HG02840 (cell line): ENCODE measurements around the gene PTPN22.
A peak's percentile ranks its signal among the peaks of the same experiment; 100 is the strongest.

Experiments used
- ATAC-seq: cut with Tn5 transposase; IDR thresholded peaks from one replicate; pipeline ENCODE4 v1.9.1; 2021; ENCODE audit warnings: mild to moderate bottlenecking, moderate library complexity, moderate number of reproducible peaks; ENCODE audit not compliant: unreplicated experiment, low FRiP score

Gene PTPN22

DNA sequence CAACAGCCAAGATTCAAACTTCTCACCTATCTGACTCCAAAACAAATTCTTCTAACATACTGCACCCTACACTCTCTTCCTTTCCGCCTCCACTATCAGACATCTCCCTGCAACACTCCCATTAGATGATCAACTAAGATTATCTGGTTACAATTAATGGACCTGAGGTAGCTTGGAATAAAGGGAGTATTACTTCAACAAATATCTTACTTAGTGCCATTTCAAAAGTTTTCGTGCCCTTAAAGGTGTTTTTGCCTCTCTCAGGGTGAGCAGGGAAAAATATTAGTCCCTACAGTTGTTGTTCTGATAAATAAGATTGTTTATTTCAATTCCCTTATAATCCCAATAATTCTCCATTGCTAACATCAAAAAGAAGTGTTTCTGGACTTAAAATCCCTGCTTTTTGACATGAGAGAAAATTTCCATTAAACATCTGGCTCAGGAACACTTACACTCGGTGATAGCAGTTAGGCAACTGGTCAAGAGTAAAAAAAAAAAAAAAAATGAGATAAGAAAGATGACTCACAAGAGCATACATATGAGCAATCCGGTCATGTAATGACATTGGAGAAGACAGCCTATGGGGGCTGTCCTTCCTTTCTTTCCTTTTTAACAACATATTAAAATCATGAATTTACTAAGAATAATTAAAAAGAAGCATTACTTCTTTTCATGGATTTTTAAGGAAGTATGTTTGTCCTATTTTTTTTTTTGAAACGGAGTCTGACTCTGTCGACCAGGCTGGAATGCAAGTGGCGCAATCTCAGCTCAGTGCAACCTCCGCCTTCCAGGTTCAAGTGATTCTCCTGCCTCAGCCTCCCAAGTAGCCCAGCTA is 66.9 kb downstream of the PTPN22 start:
- no peak for ATAC-seq

DNA sequence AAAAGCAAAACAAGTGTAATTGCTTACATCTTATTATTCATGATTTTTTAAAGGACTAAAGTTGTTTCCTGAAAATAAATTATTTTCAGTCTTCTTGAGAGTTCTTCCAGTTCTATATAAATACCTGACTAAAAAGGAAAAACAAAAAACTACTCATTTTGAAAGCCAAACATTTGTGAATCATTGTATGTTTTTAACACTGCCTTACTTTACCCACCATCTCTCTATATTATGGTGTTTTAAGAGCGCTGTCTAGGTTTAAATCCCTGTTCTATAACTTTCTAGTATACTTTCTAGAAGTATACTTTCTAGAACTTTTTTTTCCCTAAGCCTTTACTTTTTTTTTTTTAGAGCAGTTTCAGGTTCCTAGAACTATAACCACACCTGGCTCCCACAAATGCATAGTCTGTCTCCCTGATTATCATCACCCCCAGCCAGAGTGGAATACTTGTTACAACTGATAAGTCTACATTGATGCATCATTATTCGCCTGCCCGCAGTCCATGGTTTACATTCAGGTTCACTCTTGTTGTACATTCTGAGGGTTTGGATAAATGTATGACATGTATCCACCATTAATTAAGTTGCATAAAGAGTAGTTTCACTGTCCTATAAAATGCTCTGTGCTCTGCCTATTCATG is 69.0 kb downstream of the PTPN22 start:
- ATAC-seq = no peak

DNA sequence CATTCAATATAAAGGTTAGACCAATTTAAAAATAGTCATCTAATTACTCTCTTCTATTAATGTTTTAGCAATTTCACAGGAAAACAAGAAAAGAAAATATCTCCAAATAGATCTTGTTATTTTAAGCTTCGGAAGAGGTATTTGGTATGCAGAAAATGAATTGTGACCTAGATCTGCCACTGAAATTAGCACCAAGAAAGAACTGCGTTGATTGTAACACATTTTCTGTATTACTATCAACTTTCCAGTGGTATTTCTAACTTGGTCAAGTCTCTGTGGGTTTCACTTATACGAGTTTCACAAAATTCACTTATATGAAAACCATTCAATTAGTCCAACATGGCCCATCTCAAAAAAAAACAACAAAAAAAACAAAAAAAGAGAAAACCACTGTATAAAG is 71.0 kb downstream of the PTPN22 start:
- ATAC-seq = no peak

DNA sequence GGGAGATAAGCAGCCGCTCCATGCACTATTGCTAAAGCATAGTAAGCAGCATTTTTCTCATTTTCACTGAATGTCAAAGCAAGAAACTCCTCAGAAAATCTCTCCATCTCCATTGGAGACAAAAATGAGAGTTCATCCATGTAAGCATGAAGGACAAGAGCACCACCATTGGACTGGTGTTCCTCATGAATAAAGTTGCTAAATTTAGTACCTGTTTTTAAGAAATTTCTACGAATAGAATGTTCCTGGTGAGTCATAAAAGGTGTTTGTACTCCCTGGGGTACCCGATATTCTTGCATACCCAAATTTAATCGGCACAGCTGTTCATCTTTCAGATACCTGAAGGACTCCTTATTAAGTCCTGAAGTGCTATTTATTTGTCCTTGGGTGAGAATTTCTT is 74.0 kb downstream of the PTPN22 start:
- ATAC-seq = no peak

DNA sequence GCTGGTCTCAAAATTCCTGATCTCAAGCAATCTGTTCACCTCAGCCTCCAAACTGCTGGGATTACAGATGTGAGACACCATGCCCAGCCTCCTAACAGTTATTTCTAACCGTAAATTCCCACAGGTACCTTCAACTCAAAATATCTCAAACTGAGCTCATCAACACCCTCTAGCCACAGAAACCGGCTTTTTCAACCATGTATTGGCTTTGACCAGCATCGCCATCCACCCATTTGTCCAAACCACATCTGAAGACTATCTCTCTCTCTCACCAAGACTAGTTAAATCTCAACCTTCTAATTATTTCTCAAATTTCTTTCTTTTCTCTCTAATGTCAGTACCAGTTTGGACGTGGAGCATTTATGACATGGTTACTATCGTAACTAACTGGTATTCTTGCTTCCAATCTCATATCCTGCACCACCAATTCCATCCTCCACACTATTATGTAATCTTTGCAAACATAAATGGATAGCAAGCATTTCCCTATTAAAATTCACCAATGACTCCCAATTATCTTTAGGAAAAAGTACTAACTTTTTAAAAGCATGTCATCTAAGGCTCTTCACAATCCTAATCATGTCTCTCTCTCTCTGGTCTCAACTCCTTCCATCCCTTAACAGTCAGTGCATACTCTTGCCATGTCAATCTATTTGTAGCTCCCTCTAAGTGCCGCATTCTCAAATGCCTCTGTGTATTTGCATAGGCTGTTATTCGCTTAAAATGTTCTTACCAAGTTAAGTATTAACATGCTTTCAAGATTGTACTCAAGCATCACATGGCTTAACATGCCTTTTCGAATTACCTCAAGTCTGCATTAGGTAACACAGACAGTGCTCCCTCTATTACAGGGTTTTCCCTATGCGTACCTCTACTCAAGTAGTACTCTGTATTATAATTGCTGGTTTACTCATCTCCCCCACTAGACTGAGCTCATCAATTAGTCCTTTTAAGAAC is 77.4 kb downstream of the PTPN22 start:
- peak; percentile 88 for ATAC-seq

DNA sequence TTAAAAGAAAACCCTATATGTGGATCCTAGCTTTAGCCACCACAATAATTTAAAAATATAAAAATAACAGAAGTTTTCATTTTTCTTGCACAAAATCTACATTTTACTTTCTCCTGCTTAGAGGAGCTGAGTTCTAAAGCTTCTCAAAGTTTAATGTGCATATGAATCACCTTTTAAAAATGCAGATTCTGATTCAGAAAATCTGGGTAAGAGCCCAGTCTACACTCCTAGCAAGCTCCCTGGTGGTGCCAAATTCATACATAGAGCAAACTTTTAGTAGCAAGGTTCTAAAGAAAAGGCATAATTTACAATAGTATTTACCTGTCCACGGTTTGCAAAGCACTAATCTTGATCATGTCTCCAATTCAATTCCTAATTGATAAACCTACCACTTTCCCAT is 78.5 kb downstream of the PTPN22 start:
- no peak for ATAC-seq

DNA sequence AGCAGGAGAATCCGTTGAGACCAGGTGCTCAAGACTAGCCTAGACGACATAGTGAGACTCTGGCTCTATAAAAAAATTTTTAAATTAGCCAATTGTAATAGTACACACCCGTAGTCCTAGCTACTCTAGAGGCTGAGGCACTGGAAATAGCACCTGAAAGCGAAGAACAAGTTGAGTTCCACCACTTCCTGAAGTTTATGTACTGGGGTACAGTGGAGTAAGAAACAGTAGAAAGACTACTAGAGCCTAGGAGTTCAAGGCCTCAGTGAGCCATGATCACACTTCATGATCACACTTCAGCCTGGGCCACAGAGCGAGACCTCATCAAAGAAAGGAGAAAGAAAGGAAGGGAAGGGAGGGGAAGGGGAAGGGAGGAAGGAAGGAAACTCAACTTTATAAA is 79.0 kb downstream of the PTPN22 start:
- ATAC-seq = no peak

DNA sequence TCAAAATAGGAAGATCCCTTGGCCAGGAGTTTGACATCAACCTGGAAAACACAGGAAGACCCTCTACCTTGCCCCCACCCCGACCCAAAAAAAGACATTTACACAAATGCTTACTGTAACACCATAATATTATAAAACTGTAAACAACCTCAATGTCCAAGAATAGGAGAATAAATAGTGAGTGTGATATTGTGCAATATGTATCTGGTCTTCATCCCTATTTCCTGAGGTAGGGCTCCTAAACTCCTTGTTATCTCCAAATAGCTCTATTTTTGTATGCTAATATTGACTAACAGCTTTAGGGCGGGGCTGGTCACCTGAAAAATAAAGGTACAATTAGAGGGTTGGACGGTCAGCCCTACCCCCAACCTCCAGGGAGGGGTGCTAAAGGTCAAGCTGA is 82.7 kb downstream of the PTPN22 start:
- ATAC-seq = no peak

DNA sequence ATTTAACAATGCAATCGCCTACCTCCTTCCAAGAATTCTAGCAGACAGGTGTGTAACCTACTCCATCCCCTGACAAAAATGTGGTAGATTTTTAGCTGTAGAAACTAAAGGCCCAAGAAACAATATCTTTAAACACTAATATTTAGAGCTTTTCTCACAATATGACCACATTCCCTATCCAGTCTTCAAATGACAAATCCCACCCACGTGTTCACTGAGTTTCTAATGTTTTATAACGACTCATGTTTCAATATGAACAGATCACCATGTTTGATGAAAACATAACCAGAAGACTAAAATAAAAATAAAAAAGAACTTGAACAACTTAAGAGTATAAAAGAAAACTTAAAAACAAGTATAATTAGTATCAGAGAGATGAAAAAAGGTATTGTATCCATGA is 83.8 kb downstream of the PTPN22 start:
- ATAC-seq = no peak

DNA sequence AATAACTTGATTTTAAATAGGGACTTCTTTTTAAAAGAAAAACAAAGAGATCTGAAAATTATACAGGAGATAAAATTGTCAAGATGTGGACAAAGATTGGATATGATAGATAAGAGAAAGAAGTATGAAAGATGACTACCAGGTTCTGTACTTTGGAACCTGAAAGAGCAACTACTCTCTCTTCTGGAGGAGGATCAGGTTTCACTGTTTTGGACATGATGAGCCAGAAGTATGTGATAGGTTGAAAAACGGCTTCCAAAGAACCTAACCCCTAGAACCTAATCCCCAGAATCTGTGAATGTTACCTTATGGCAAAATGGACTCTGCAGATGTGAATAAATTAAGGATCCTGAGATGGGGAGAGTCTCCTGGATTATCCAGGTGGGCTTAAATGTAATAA is 85.4 kb downstream of the PTPN22 start:
- ATAC-seq = no peak

DNA sequence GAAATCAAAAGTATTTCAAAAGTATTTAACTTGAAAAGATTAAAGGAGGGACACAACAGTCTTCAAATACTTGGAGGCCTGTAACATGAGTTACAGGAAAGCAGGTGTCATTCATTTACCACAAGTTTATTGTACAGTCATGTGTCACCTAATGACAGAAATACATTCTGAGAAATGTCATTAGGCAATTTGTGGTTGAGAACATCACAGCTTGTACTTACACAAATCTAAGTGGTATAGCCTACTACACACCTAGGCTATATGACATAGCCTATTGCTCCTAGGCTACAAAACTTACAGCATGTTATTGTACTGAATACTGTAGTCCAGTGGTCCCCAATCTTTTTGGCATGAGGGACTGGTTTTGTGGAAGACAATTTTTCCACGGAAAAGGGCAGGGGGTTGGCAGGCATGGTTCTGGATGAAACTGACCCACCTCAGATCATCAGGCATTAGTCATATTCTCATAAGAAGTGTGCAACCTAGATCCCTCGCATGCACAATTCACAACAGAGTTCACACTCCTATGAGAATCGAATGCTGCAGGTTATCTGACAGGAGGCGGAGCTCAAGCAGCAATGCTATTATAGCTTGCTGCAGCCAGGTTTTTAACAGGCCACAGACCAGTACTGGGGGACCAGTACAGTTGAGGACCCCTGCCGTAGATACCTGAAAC is 87.3 kb downstream of the PTPN22 start:
- ATAC-seq = peak; percentile 69

DNA sequence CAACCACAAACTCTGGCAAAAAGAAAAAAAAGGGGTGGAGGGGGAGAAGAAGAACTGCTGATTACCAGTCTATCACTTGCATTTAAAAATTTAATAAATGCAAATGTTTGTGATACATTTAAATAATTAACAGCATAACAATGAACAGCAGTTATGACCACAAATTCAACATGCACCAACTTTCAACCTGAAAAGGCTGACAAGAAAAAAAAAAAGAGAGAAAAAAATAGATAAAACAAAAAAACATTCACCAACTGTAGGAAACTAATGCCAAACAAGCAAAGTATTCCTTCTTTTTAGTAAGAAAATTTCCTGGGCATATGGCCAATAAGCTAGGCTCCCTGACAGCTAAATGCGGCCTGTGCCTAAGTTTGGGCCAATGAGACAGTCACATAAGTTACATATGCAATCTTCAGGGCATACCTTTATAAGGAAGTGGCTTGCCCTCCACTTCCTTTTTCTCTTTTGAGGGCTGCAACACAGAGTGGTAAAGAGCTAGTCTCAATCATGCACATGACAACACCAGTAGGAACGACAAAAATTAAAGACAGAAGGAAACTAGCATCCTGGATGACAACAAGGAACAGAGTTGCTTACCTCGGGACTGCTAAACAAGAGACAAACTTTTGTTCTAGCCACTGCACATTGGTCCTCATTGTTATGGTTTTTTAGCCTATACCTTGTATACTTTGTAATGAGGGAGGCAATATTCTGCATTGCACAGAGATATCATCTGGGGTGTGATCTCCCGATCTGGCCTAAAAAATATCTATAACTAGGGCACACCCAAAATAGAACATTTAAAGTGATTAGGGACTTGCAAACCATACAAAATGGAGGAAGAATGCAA is 88.0 kb downstream of the PTPN22 start:
- peak; percentile 63 for ATAC-seq

DNA sequence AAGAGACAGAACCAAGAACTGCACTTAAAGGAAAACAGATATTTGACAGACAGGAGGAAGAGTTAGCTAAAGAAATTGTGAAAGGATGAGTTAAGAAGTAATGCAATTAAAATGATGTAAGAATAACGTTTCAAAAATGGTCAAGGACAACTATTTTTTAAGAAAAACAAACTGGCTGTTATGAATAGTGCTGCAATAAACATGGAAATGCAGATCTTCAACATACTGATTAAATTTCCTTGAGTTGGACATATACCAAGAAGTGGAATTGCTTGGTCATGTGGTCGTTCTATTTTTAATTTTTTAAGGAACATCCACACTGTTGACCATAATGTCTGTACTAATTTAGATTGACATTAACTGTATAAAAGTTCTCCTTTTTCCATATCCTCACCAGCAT is 89.1 kb downstream of the PTPN22 start:
- ATAC-seq = no peak

DNA sequence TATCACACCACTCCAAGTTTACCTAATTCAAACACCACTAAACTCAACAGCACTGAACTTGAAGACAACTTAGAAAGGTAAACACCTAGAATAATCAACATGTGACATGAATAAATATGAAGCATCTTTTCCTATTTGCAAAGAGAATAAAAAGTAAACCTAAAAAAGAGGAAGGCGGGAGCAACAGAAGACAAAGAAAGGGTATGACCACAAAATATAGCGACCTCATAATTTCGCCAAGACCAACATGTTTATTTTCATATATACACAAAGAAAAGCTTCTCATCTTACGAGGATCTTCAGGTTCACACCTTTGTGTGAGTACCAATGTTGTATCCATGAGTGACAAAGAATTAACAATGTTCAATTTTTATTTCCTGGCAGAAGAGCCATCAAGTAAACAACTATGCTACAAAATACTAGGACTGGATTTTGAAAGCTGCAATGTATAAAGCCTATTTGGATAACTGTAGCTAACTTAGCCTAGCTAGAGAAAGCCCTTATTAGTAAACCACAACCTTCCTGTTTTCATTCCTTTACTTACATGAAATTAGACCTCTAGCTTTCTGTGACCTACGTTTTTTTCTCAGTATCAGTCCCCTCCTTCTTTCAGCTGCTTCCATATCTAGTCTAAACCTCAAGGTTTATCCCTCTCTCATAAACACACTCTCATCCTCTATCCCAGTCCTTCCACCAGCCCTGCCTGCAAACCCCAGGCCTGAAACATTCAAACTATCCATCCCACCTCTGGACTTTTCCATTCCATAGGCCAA is 91.0 kb downstream of the PTPN22 start:
- no peak for ATAC-seq

DNA sequence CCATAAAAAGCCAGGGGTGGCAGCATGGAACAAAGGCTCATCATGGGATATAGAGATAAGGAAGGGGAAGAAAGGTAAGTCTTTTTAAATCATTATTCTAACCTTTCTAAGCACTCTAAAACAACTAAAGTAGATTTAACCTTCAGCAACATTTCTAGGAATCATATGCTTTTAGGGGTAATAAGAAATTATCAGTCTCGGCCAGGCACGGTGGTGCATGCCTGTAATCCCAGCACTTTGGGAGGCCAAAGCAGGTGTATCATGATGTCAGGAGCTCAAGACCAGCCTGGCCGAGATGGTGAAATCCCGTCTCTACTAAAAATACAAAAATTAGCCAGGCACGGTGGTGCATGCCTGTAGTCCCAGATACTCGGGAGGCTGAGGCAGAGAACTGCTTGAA is 92.0 kb downstream of the PTPN22 start:
- no peak for ATAC-seq

DNA sequence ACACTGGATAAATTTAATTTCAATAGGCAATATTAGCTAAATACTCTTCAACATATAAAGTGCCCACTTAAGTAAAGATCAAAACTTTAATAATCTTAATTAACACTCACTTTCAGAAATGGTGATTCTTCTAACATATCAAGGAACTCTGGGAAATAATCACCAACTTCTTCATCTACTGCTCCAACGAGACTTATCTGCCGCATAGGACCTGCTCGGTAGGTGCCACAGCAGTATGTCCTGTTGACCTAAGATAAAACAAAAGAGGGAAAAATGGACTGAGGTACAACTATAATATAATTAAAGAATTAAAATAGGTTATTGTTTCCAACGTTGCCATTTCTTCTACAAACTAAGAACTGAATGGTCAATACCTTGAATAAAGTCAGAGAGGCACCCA is 94.0 kb downstream of the PTPN22 start:
- ATAC-seq = no peak

DNA sequence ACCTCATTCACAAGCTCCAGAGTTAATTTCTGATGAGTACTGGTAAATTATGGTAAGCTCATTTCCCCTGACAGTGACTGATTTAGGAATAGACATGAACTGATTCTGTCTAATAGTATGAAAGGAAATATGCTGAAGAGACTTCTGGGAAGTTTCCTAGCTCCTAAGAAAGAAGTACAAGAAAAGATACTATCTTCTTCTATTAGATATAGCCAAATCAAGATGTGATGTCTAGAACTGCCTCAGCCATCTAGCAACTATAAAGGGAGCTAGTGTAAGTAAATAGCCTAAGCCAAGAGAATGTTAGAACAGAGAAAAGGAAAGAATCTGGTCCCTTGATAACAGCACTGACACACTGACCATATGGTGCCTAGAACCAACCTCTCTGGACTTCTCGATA is 101.5 kb downstream of the PTPN22 start:
- no peak for ATAC-seq

DNA sequence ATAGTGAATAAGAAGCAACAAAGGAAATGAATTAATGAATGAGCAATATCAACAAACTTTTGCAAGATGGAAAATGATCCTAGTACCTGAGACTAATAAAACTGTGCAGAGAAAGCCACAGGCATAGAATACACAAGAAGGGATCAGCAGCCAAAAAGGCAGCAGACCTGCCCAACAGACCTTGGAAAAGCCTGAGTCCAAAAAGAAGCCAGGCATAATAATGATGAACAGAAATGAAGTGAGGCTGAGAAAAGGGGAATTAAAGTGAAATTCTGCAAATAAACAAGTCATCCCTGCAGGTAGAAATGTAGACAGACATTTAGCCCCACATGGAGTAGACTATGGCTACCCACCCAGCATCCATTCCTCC is 101.9 kb downstream of the PTPN22 start:
- ATAC-seq = no peak
